Urothelium cell line (cell line): Measurements from ENCODE around the gene PLLP.

Experiments
- DNase-seq: peaks from one replicate; pipeline ENCODE4 v3.0.0; 2011; ENCODE audit warnings: low spot score, mixed read lengths
- FAIRE-seq: peaks from 2 replicates; lab custom pipeline; 2011; peaks lifted over from hg19 to GRCh38; lab: Jason Lieb, UNC

Gene PLLP

DNA sequence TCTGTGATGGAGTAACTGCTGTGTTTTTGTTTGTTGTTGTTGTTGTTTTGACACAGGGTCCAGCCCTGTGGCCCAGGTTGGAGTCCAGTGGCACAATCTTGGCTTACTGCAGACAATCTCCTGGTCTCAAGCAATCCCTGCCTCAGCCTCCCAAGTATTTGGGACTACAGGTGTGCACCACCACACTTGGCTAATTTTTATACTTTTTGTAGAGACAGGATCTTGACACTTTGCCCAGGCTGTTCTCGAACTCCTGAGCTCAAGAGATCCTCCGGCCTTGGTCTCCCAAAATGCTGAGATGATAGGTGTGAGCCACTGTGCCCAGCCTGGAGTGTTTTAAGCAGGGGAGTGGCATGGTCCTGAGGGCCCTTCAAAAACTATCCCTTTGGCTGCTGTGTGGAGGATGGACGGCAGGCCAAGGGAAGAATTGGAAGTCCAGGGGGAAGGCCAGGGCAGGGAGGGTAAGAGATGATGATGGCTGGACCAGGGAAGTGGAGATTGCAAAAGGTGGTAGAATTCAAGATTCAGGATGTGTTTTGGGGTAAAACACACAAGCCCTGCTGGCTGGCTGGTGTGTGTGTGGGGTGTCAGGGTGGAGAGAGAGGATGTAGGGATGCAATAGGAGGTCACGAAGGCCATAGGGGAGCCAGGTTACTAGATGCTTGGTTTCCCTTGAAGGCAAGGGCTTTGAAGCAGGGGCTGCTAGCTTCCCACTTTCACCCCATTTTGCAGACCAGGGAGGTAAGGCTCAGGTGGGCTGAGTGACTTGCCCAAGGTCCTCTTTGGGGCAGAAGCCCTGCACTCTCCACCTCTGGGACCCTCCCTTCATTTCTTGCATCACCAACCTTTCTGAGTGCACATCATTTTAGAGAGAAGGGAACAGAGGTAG is 18.8 kb upstream of the PLLP start:
- no peak for FAIRE-seq
- no peak for DNase-seq

DNA sequence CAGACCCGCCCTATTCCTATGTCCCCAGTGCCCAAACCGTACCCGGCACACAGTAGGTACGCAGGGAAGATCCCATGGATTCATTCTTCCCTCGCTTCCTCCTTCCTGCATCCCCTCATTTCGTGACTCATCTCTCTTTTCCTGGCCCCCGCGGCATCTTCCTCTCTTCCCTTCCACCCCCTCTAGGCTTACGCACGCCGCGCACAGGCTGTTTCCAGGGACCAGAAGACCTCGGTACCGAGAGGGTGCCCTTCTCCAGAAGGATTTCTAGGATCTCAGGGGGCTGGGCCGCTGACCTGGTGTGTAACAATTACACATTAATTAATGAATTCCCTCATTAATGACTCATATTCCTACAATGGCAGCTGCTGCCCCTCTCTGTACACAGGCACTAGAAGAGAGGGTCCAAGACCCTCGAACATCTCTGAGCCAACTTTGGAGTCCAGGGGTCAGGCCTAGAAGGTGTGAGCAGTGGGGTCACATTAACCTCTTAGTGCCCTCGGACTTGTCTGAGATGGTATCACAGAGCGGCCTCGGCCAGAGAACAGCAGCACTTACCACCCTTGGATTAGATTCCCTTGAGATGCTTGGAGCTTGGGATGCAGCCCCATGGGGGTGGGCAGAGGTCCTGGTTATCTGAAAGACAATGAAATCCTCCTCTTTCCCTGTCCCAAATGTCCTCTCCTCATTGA is 16.8 kb upstream of the PLLP start:
- FAIRE-seq (no peak), DNase-seq (no peak)

DNA sequence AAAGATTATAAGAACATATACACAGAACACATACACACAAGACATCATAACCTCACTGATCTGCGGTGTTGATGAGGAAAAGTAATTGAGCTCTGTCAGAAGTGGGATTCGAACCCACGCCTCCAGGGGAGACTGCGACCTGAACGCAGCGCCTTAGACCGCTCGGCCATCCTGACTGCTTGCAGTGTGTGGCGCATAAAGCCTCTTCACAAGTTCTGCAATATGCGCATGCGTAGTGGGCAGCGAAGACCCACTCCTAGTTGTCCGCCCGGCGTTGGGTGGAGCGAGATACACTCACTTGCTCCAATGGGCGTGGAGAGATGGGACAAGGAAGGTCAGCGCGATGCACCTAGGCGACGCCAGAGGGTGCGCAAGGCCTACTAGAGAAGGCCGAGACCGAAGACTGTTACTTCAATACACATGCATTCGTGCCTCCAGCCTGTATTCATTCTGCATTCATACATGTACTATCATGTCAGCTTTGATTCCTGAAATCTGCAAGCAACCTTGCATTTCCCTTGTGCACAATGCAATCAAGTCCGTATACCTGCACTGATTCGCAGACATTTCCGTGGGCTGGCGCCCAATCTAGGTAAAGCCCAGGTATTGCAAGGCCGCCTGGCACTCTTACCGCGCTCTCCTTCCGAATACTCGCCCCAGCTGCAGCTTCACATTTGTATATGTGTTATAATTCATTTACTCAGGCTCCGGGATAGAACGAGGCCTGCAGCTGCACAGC is 16.1 kb upstream of the PLLP start:
- DNase-seq: peak; percentile 96
- peak; percentile 77 for FAIRE-seq

DNA sequence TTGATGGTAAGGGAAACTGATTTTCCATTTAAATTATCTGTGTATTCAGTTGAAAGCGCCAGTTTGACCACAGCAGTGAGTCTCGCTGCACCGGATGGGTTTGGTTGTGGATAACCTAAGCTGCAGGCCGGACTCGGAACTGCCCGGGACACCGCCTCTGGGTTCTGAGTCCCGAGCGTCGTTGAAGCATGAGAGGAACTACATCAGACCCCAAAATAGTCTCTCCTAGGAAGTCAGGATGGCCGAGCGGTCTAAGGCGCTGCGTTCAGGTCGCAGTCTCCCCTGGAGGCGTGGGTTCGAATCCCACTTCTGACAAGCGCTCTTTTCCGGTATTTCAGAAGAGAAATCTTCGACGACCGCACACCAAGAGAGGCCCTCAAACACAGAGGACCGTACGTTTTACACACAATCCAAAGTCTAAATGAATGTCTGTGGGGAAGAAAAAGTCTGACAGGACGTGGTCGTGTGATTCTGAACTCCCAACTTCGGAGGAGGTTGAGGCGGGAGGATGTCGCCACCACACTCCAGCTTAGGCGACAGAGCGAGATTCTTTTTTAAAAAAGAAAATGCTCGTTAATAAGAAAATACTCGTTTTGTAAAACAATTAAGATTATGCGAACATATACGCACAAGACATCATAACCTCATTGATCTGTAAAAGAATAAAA is 15.4 kb upstream of the PLLP start:
- FAIRE-seq: no peak
- DNase-seq: peak; percentile 87

DNA sequence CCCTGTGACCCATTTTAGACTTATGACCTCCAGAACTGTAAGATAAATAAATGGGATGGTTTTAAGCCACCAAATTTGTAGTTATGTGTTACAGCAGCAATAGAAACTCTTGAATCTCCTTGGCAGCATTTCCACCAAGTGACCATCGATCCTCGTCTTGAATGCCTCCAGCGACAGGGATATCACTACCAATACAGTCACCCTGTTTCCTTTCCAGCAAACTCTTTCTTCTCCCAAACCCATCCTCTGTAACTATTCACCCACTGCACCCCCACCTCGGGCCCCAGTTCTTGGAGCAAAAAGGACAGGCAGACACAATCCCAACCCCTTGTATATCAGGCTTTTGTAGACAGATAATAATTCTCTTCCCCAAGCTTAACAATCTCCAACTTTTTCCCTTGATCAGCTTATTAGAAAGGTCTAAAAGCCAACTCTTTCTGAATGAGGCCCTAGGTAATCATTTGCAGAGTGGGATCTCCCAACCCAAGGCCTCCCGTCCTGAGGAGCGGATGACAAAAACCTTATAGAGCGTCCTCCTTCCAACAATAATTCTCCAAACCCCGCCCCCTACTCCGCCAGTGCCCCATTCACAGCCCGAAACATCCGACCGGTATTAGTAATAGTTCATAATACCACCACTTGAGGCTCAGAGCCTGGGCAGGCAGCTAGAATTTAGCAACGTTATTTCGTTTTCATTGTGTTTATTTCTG is 14.7 kb upstream of the PLLP start:
- FAIRE-seq (no peak), DNase-seq (peak; percentile 63)

DNA sequence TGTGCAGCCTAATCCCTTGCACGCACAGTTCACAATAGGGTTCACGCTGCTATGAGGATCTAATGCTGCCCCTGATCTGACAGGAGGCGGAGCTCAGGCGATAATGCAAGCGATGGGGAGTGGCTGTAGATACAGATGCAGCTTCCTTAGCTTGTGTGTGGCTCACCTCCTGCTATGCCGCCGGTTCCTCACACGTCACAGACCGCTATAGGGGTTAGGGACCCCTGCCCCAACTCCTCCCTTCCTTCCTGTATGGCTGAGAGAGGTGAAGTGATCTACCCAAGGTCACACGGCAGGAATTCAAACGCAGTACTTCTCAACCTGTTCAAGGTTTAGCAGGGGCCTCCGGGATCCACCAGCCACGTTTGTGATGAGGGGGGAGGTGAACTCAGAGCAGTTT is 13.4 kb upstream of the PLLP start:
- no peak for FAIRE-seq

DNA sequence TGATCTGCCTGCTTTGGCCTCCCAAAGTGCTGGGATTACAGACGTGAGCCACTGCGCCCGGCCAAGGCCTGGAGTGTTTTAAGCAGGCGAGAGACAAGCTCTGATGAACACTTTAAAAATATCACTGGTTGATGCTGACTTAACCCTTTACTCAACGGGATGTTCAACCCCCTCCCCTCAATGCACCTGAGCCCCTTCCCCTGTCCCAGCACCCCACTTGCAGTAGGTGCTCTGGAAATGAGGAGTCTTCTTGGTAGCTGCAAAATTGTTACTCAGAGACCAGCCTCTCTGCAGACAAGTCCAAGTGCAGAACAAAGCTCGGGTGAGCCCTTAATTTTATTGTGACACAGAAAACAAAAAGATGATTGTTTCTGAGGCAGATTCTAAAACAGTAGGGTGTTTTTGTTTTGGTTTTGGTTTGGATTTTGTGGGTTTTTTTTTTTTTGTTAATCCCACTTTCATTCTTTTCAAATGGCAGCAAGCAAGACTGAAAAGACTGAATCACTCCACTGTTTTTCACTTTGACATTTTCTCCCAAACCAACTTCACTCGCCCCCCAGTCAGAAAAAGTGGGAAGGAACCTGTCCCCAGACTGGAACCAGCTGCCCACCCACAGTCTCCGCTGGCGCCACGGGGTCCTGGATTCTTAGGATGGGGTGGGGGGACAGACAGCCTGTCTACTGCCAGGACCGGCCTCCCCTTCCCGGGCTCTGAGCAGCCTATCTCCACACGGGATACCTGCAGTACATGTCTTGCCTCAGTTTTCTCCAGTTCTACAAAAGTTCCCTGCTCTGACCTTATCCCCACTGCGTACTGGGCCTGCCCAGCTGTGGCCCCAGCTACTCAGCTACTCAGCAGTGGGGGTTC is 5.2 kb upstream of the PLLP start:
- FAIRE-seq (no peak), DNase-seq (no peak)

More for the DNA sequence above, 13.4 kb upstream of the PLLP start:
- DNase-seq: no peak

DNA sequence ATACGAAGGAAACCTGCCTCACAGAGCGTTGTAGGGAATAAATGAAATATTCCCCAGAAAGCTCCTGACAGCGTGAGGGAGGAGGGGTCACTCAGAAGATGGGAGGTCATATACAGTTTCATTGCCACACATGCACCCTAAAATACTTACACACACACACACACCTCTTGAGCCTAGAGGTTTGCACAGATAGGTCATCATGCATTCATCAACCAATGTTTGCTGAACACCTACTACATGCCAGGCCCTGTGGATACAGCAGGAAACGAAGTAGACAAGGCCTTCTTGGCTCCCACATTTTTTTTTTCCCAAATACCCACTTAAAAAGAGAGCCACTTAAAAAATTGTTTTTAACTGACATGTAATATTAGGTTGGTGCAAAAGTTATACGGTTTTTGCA is 907 bp upstream of the PLLP start:
- FAIRE-seq (no peak), DNase-seq (no peak)

DNA sequence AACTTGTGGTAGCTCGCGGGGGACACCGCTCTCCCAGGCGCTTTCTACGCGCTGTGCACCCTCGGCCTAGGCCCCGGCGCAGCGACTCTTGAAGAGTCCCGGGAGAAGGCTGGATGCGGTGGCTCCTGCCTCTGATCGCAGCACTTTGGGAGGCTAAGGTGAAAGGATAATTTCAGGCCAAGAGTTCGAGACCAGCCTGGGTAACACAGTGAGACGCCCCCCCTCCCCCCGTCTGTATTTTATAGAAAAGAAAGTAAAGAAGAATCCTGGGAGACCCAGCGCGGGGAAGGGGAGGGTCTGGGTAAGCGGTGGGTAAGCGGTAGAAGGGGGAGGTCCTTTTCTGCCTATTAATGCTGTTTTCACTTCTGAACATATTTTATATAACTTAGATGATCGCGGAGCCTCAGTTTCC is 486 bp upstream of the PLLP start:
- no peak for DNase-seq
- FAIRE-seq: no peak

DNA sequence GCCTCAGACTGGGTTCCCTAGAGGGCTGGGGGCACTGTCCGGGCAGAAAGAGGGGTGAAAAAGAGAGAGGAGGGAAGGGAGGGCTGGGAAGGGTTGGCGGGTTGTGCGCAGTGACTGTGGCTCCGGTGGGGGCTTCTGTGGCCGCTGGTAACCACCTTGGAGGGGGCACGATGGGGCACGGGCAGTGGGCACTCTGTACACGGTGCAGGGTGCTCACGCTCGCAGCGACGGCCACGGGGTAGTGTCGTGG is 588 bp downstream of the PLLP start:
- DNase-seq (no peak), FAIRE-seq (no peak)

DNA sequence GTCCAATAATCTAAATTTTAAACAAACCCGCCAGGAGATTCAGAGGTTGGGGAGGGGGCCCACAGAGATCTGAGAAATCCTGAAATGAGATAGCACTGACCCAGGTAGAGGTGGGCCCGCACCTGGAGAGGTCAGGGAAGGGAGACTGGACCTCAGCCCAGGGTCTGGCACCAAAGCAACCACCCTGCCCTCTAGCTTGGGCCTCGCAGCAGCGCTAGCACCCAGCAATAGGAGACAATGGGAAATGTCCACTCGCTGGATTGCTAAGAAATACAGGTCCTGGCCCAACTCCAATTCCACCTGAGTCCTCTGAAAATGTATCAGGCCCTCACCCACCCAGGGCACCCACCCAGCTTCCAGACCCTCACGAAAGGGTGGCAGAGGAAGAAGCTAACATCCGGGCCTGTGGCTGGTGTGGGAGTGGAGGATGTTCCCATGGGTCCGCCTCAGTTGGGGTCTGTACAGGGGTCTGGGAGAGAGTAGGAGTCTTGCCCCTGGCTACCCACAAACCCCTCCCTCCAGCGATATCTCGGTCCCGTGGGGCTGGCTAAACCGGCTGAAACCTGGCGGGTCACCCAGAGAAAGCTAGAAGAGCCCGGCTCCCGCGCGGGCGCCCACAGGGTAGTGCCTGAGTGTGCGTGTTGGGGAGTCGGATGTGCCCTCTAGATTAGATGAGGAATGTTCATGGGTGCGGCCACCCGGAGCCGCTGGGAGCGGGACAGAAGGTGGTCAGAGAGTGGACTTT is 1.1 kb downstream of the PLLP start:
- FAIRE-seq: no peak

DNA sequence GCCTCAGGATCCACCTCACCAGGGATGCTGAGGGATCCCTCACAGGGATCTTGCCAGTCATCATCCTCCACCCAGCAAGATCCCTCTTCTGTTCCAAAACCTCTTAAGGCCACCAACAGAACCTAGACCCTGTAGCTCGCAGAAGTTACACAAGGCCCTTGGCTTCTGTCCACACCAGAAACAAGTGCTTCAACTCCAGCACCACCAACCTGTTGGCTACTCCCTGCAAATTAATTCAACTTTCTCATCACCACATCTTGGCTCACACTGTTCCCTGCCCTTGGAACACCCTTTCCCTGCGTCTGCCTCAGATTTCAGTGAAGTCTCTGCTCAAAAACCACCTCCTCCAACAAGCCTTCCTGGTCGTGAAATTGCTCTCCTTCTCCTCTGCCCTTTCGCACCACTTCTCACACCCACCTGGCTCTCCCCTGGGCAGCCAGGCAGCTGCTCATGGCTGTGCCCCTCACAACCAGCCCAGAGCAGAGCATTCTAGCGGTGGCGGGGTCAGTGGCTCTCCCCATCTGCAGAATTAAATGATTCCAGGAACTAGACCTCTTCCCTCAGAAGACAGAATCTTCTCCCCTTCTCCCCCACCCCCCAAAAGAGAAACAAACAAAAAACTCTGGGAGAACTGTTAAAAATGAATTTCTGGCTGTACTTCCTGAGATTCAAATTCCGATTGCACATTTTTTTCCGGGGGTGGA is 1.8 kb downstream of the PLLP start:
- DNase-seq (no peak), FAIRE-seq (peak; percentile 32)

More for the DNA sequence above, 1.1 kb downstream of the PLLP start:
- DNase-seq: no peak

DNA sequence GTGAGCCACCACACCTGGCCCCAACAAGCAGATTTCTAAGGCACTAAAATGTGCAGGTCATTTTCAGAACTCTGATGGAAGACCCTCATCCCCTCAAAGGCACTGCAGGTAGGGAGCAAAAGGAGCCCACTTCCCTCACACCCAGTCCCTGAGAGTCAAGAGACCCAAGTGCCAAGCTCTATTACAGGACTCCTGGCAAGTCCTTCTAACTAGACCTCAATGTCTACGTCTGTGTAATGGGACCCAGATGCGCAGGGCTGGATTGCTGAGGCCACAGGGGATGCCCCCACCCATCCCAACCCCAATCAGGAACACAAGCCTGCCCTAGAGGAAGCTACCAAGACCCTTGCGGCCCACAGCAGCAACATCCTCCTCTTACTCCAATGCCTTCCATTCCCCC is 2.7 kb downstream of the PLLP start:
- no peak for DNase-seq
- no peak for FAIRE-seq

DNA sequence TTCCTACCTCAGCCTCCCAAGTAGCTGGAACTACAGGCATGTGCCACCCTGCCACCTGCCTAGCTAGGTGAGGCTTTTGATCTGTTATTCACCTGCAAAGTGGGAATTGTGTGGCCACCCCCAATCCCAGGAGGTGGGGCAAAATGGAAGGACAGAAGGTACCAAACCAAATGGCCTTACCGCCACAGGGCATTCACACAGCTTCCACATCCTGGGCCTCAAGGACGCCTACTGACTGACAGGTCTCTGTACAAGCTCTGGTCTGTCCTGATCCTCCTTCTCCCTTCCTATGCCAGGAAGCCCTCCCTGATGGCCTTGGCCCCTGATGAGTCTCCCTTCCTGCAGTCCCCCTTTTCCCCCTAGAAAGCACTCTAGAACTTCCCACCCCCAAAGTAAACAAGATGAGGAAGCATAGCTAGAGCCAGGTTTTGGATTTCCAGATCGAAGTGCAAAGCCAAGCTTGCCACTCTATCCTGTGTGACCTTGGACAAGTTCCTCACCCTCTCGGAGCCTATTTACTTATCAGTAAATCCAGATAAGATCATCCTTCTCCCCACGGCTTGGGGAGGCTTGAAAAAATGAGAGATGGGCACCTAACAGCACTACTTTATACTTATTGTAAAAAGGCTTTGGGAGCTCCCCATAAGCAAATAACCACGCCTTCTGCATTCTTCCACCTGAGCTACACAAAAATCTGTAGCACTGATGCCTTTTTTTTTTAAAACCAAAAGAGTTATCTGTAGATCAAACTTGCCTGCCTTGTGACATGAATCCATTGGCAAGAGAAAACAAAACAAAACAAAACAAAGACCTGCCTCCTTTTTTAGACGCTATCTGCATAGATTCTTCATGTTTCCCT is 4.5 kb downstream of the PLLP start:
- FAIRE-seq (no peak), DNase-seq (no peak)

DNA sequence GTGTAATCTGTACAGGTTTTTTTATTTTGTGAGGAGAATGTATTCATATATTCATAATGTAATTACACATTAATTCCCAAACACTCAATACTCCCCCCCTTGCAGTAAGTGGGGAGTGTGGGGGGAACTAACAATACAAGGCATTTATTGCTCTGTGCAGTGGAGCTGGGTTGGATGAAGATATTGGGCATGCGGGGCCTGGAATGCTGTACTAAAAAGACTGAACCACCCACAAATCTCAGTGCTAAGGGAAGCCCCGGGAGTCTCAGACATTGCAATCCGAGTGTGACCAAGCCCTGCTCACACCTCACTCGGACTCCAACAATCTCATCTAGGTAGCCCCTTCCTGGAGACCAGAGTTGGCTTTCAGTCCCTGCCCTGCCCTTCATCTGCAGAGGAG is 6.0 kb downstream of the PLLP start:
- FAIRE-seq: no peak
- DNase-seq: no peak

DNA sequence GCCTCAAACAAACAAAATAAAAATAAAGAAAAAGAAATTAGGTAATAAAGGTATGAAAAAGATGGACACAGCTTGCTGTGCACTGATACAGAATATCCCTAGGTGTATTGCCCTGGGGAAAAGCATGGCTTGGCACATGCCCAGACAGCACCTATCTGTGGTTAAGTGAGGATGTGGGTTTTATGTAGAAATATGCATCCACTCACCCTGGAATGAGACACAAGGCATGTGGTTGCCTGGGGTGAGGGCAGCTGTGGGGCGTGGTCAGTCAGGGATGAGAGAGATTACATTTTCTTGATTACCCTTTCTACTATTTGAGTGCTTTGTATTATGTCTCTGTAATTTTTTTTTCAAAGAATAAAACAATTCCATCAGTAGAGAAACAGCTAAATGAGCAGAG is 6.9 kb downstream of the PLLP start:
- peak; percentile 98 for FAIRE-seq
- peak; percentile 94 for DNase-seq

DNA sequence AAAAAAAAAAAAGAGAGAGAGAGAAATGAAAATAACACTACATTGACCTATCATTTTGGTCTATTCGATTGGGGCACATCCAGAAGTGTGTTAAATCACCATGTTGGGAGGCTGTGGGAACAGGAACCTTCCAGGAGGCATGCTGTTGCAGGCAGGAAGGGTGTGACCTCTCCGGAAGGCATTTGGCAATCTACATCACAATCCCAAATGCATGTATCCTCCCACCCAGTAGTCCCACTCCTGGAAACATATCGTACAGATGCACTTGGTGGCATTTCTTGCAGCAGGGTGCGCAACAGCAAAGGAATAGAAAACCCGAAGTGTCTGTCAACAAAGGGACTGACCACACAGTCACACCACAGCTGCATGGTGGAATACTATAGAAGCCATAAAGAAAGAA is 7.9 kb downstream of the PLLP start:
- FAIRE-seq (peak; percentile 35), DNase-seq (no peak)
